Tibial nerve (tissue), 4 donors: ENCODE data around the gene NR1D1. TPM values are rescaled to one million over a fixed set of nuclear protein-coding genes. Genes with fewer than 3 reads are reported as not detected.

ENCODE experiments used
- DNase-seq, 2 donors: peaks; one replicate each; pipeline ENCODE4 v3.0.0-alpha.2; 2019; ENCODE audit warnings: low spot score in 2 of 2
- H3K27ac ChIP-seq, 4 donors: fragments of 200-600 bp; sonication (generic) in 3 of 4; one replicate each; pipeline ENCODE4 v1.5.1; 2017 to 2019; ENCODE audit warnings: mild to moderate bottlenecking in 1 of 4
- H3K27me3 ChIP-seq, 2 donors: fragments of 200-600 bp; sonication (generic) in 1 of 2; one replicate each; pipeline versions ENCODE4 v1.5.1 to v1.6.0; 2017 to 2019
- H3K36me3 ChIP-seq, 3 donors: fragments of 200-600 bp; sonication (generic); one replicate each; pipeline ENCODE4 v1.5.1; 2018 to 2019
- H3K4me1 ChIP-seq, 4 donors: fragments of 200-600 bp; sonication (generic) in 3 of 4; one replicate each; pipeline ENCODE4 v1.5.1; 2017 to 2019
- H3K4me3 ChIP-seq, 4 donors: fragments of 200-600 bp; sonication (generic) in 3 of 4; one replicate each; pipeline ENCODE4 v1.5.1; 2017 to 2019; ENCODE audit warnings: mild to moderate bottlenecking in 1 of 4, moderate library complexity in 1 of 4
- H3K9me3 ChIP-seq, 4 donors: fragments of 200-600 bp; sonication (generic) in 3 of 4; one replicate each; pipeline ENCODE4 v1.5.1; 2017 to 2019
- EP300 ChIP-seq, 2 donors: sonication (generic); formaldehyde crosslinking; IDR thresholded peaks; one replicate each; pipeline ENCODE4 v1.6.1; 2017; ENCODE audit warnings: antibody characterized with exemption in 2 of 2, mild to moderate bottlenecking in 1 of 2
- POLR2A ChIP-seq, 2 donors: fragments of 450-650 bp; IDR thresholded peaks; one replicate each; pipeline ENCODE4 v1.6.1; 2017; ENCODE audit warnings: antibody characterized with exemption in 2 of 2, mild to moderate bottlenecking in 2 of 2, moderate library complexity in 2 of 2
- WGBS, 2 donors: methylation state at CpG; one replicate each; pipeline ENCODE4 v1.1.5; 2018; 5-methylcytosine and 5-hydroxymethylcytosine counted together
- total RNA-seq, 4 donors: library from RNA; depleted of rRNA; stranded (reverse); fragments of >200 nt; gene quantifications; one replicate each; pipeline ENCODE4 v1.1.0, GENCODE V29; 2016
- TF ChIP-seq, protein P1 (sequence below), 5 experiments: fragments of 200-600 bp in 3 of 5; fragments of 450-650 bp in 2 of 5; sonication (generic) in 3 of 5; IDR thresholded peaks; one replicate each; pipeline ENCODE4 v1.5.1; 2016 to 2019; ENCODE audit warnings: antibody characterized with exemption in 5 of 5, mild to moderate bottlenecking in 3 of 5, moderate library complexity in 2 of 5

Gene NR1D1
- total RNA-seq, 4 donors from 2014 or later: 16.8 to 48.2 (median 21.0) TPM

DNA sequence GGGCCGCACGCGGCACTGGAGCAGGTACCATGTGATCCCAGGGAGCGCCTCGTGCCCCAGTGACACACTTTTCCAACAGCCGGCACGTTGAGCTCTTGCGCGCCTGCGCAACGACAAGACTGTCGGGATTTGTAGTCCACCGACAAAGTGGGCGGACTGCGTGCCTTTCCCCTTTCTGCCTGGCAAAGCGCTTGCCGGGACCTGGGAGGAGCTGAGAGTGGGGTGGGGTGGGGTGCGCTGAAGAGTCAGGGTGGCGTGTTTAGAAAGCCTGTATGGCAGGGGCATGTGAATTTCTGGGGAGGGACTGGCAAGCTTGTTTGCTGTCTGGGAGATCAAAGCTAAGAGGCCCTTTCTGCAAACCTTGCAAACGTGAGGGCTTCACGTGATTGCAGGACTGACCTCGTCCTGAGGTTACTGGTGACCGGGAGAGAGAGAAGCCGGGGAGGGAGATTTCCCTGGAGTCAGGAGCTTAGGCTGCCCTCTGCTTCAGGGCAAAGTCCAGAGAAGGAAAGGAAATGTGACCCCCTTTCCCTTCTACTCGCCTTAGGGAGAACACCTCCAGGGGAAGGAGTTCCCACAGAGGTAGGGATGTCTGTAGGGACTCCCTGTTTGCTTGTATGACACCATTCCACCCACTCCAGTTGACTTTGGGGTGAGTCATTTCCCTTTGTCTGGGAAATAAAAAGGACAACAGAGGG, 429 bp upstream of the NR1D1 start:
- peaks cover 11 to 80% (median 77%) of the 10 kb centered on the region in 4 donors for H3K4me1 ChIP-seq
- peak overlapping the region; percentile 89 to 99 (median 98) for H3K27ac ChIP-seq

DNA sequence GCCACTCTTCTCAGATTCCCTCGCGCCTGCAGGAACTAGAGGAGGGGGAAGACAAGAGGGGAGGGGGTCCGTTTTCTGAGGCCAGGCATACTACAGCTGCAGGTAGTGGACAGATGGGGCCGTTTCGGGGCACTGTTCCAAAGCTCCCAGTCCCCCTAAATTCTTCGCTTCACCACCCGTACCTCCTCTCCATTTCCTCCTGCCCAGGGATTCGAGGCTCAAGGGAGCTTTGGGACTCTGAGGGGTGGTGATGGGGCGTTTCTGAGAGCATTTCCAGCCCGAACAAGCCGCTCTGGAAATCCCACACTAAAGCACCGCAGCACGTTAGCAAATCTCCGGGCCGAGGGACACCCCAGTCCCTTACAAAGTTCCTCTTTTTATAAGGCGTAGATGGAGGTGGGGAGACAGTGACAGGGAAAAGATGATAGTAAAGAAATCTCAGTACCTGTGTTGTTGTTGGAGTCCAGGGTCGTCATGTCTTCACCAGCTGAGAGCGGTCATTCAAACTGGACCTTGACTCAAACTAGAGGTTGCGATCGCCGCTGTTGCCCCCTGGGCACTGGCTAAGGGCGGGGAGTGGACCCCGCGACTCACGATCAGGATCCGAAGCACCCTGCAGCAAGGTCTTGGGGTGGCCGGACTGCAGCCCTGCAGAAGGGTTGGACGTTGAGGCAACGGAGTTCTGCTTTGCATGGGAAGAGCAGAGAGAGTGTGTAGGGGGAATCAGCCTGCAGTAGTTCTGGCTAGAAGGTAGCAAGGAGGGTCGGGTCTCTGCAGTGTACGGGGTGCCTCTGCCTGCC, 570 bp downstream of the NR1D1 start:
- Histone ChIP-seq H3K27ac (peak overlapping the region; percentile 89 to 99 (median 98)), H3K27me3 (no peaks in the 10 kb centered on the region), H3K4me1 (peaks cover 11 to 80% (median 74%) of the 10 kb centered on the region in 4 donors), H3K36me3 (peaks cover 0 to 26% (median 14%) of the 10 kb centered on the region in 3 donors), H3K4me3 (peak overlapping the region; percentile 72 to 96 (median 86)), H3K9me3 (no peaks in the 10 kb centered on the region)
- WGBS, 2 donors: 1 to 3% methylated on average over 21 to 31 of the region's 31 CpGs
- TF ChIP-seq, protein P1, sequence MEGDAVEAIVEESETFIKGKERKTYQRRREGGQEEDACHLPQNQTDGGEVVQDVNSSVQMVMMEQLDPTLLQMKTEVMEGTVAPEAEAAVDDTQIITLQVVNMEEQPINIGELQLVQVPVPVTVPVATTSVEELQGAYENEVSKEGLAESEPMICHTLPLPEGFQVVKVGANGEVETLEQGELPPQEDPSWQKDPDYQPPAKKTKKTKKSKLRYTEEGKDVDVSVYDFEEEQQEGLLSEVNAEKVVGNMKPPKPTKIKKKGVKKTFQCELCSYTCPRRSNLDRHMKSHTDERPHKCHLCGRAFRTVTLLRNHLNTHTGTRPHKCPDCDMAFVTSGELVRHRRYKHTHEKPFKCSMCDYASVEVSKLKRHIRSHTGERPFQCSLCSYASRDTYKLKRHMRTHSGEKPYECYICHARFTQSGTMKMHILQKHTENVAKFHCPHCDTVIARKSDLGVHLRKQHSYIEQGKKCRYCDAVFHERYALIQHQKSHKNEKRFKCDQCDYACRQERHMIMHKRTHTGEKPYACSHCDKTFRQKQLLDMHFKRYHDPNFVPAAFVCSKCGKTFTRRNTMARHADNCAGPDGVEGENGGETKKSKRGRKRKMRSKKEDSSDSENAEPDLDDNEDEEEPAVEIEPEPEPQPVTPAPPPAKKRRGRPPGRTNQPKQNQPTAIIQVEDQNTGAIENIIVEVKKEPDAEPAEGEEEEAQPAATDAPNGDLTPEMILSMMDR (IDR thresholded peaks at IDR 0.05): no peak
- TF ChIP-seq EP300 (IDR thresholded peaks at IDR 0.05) (no peak), POLR2A (IDR thresholded peaks at IDR 0.05) (no peak)
- DNase-seq: peak in 1 of 2 donors; percentile 8

More for the DNA sequence above, 429 bp upstream of the NR1D1 start:
- WGBS, 2 donors: 0% methylated on average over 21 to 25 of the region's 25 CpGs
- no peaks in the 10 kb centered on the region for H3K27me3 ChIP-seq
- peaks cover 0 to 16% (median 13%) of the 10 kb centered on the region in 3 donors for H3K36me3 ChIP-seq
- DNase-seq: peak; percentile 96 to 98
- peak overlapping the region; percentile 72 to 96 (median 86) for H3K4me3 ChIP-seq
- TF ChIP-seq EP300 (IDR thresholded peaks at IDR 0.05): peak; percentile 87 to 97
- TF ChIP-seq POLR2A (IDR thresholded peaks at IDR 0.05): peak; percentile 73 to 81
- TF ChIP-seq, protein P1 (IDR thresholded peaks at IDR 0.05): peak in 1 of 5 experiments; percentile 45
- no peaks in the 10 kb centered on the region for H3K9me3 ChIP-seq

DNA sequence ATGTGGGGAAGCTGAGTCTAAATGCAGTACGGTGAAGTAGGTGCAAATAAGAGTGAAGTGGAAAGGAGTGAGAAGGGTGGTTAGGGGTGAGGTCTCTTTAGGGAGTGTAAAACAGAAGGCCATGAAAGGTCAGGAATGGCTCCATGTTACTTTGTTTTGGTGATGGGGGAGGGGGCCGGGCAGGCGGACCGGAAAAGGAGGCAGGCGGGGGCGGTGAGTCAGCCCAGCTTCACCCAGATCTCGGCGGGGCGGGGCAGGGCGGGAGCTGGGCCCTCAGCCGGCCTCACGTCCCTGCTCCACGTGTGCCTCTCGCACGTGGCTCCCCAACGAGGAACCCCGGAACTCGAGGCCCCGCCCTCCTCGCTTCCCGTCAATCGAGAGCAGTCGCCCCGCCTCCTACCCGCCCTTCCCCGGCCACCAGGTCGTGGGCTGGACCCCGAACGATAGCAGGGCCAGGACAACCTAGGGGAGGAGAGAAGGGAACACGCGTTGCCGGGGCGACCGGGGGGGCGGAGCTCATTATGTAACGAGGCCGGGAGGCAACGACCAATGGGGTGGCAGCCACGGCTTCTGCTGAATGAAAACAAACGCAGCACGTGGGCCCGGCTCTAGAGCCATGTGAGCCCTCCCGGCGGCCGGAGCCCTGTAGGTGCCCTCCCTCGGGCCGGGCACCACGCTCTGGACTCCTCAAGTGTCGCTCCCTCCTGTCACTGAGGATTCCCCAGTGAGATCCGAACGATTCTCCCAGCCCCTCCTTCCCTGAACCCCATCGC, 1.4 kb downstream of the NR1D1 start:
- DNase-seq: peak; percentile 100
- H3K27me3 ChIP-seq: no peaks in the 10 kb centered on the region
- peak overlapping the region; percentile 89 to 99 (median 98) for H3K27ac ChIP-seq
- peaks cover 0 to 34% (median 20%) of the 10 kb centered on the region in 3 donors for H3K36me3 ChIP-seq
- H3K9me3 ChIP-seq: no peaks in the 10 kb centered on the region
- peak overlapping the region; percentile 72 to 96 (median 86) for H3K4me3 ChIP-seq
- H3K4me1 ChIP-seq: peaks cover 11 to 80% (median 69%) of the 10 kb centered on the region in 4 donors
- 0 to 1% methylated on average over 21 to 37 of the region's 52 CpGs for WGBS, 2 donors
- peak; percentile 98 for TF ChIP-seq EP300 (IDR thresholded peaks at IDR 0.05)
- TF ChIP-seq, protein P1 (IDR thresholded peaks at IDR 0.05): peak in 2 of 5 experiments; percentile 20 to 47
- TF ChIP-seq POLR2A (IDR thresholded peaks at IDR 0.05): peak; percentile 96 to 97

DNA sequence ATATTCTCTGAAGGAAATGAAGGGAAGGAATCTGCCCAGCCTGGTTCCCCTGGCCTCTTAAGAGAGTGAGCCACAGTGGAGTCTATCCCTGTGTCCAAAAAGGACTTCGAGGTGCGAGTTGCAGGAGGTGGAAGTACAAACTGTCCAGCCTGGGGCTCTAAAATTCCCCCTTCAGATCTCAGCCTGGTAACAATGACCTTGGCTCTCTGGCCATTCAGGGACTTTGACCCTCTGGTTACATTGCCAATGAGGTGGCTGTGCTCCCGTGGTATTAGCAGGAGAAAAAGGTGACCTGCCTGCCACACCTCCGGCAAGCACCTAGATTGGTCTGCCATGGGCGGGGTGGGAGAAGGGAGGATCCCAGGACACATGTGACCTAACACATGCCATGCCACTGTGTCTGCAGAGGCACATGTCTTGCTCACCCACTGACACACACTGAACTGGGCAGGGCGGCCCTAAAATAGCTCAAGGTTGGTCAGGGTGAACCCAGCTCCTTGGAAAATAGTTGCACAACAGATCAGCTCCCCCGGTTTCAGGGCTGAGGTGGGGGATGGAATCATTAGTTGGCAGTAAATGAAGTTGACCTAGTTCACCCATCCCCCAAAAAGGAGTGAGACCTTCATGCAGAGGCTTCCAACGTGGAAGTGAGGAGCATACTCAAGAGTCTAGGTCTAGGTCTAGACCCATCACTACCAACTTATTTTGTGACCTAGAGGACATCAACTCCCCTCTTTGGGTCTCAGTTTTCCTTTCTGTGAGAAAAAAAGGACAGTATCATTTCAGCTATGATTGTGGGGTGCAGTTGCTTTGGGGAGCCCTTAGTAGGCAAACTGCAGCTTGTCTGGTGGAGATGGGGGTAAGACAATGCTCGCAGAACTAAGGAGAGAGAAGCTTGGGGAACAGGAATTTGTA, 2.2 kb downstream of the NR1D1 start:
- peak overlapping the region; percentile 89 to 99 (median 98) for H3K27ac ChIP-seq
- H3K4me1 ChIP-seq: peaks cover 11 to 80% (median 62%) of the 10 kb centered on the region in 4 donors
- peaks cover 0 to 43% (median 28%) of the 10 kb centered on the region in 3 donors for H3K36me3 ChIP-seq
- H3K9me3 ChIP-seq: no peaks in the 10 kb centered on the region
- peak overlapping the region; percentile 21 to 95 (median 36) for H3K4me3 ChIP-seq
- peak; percentile 70 to 76 for DNase-seq
- H3K27me3 ChIP-seq: no peaks in the 10 kb centered on the region
- WGBS, 2 donors: 33 to 40% methylated on average over 9 of the region's 9 CpGs
- TF ChIP-seq, protein P1 (IDR thresholded peaks at IDR 0.05): no peak
- TF ChIP-seq EP300 (IDR thresholded peaks at IDR 0.05): peak; percentile 56 to 80
